NCI-H1048 (cell line): ENCODE results near the gene PAPOLA.
"Not testable (repeated sequence)": the region's sequence is repeated elsewhere in the genome, so short reads cannot be mapped to it uniquely, and the experiment has no call there.

Experiments used
- DNase-seq: peaks from one replicate; lab custom pipeline; 2025; lab: John Stamatoyannopoulos, UW

Gene PAPOLA

DNA sequence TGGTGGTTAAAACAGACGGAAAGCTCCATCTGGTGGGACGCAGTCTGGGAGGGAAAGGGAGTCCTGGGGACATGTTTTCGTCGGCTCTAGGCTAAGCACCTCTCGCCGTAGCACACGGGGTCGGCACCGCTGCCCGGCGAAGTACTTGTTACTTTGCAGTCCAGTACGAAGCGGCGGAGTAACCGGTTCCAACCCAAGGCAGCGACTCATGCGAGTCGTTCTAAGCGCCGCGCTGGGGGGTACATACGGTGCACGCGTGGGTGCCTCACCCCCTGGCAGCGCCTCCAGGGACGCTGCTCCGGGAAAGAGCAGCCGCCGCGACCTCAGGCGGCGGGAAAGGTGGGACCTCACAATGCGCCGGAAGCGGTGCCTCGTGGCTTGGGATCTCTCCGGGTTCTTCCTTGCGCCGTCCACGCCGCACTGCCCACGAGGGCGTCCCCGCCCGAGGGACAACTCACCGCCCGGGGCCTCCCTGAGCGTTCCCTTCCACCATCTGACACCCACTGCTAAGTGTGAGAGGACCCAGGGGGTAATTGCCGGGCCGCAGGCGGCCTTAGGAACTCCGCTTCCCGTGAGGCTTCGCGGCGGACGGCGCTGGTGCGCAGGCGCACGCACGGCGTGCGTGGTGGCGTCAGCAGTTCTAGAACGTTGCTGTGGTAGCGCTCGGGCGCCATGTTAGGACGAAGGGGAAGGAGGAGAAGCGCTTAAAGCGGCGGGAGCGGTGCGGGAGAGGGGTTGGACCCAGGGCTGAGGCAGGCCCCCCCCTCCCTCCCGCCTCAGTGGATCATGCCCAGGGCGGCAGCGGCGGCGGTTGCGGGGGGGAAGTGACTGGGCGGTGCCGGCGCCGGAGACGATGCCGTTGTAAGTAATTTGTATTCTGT, at the start of gene PAPOLA:
Gene PAPOLA (plus strand): TSS at position 643 of the 881 bp plus-strand sequence. CDS start 211 bp downstream, at position 854.
- peak; percentile 69 for DNase-seq

- DNase-seq = no peak
Observed at GRCh38 chr14:96452684-96453083, 49.5 kb upstream of the PAPOLA start.

GRCh38 chr14:96455588-96455987, 46.6 kb upstream of the PAPOLA start:
- no peak for DNase-seq

GRCh38 chr14:96459851-96460250, 42.3 kb upstream of the PAPOLA start:
- no peak for DNase-seq

- no peak for DNase-seq
Observed at GRCh38 chr14:96461950-96462798, 40.0 kb upstream of the PAPOLA start.

- no peak for DNase-seq
Observed at GRCh38 chr14:96464136-96464535, 38.0 kb upstream of the PAPOLA start.

DNA sequence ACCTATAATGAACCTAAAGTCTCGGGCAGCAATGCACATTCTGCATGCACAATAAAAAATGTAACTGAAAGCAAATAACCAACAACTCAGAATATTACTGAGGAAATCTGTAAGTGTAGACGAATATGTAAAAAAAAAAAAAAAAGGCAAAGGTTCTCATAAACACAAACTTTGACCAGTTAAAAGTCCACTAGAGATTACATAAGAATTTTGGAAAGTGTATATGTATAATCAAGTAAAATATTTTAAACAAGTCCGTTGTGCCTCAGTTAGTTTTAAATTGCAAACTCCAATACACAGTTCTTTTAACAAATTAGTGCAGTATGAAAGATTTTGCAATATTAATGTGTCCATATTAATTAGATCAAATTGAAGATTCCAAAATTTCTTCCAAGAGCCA, 35.3 kb upstream of the PAPOLA start:
- no peak for DNase-seq

- no peak for DNase-seq
Observed at GRCh38 chr14:96470331-96470730, 31.9 kb upstream of the PAPOLA start.

GRCh38 chr14:96470967-96471366, 31.2 kb upstream of the PAPOLA start:
- DNase-seq = not testable (repeated sequence)

DNA sequence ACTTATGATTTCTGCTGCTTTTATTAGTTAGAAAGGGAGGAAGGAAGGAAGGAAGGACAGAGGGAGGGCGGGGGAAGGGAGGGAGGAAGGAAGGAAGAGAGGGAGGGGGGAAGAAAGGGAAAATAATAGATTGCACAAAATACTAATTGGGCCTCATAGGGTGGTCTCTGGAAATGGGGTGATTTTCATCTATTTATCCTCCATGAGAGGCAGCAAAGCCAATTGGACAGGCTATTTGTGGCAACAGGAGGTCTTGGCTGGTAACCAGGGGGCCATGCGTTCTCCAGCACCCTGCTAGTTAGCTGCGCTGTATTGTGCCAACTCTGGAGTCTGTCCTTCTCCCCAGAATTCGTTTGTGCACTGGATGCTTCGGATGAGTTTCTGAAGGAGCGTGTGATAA, 24.1 kb upstream of the PAPOLA start:
- no peak for DNase-seq

DNA sequence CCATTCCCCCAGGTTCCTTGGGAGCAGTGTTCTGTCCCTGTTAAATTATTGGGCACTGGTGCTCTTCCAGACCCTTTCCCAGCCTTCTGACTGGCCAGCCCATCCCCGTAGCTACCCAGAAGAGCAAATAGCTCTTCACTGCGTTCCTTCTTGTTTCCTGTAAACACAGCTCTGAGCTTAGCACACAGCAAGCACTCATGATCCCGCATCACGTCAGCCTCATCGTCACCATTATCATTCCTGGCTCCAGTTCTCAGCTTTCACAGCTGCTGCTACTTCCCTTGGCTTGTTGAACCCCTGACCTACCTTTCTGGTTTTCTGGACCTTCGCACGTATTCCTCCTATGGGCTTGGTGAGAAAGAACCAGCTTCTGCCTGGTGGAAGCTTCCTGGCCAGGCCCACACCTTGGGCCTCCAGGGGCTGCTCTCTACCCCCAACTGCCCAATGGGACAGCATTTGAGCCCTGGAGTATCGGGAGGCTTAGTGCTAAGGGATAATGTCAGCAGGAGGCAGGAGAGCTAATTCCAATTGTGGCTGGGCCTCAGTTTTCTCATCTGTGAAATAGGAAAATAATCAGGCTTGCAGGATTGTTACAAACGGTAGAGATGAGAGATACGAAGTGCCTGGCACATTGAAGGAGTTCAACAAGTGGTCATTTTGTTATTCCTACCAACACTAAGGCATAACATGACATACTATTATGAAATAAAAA, 22.6 kb upstream of the PAPOLA start:
- DNase-seq = no peak

DNA sequence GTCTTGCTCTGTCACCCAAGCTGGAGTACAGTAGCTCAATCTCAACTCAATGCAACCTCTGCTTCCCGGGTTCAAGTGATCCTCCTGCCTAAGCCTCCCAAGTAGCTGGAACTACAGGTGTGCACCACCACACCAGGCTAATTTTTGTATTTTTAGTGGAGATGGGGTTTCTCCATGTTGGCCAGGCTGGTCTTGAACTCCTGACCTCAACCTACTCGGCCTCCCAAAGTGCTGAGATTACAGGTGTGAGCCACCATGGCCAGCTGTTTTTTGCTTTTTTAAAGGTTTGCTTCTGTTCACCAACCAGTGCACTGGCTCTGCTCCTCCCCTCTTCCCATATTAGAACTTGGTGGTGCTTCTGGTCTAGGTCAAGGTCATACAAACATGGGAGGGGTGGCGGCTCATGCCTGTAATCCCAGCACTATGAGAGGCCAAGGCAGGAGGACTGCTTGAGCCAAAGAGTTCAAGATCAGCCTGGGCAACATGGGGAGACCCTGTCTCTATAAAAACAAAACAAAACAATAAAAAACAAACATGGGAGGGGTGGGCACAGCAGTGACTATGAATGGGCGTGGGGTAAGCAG, 20.4 kb upstream of the PAPOLA start:
- DNase-seq = no peak

- no peak for DNase-seq
Observed at GRCh38 chr14:96482986-96483385, 19.2 kb upstream of the PAPOLA start.

GRCh38 chr14:96484399-96484798, 17.8 kb upstream of the PAPOLA start:
- no peak for DNase-seq

GRCh38 chr14:96486705-96487104, 15.5 kb upstream of the PAPOLA start:
- no peak for DNase-seq

- no peak for DNase-seq
Observed at GRCh38 chr14:96489327-96489726, 12.9 kb upstream of the PAPOLA start.

DNA sequence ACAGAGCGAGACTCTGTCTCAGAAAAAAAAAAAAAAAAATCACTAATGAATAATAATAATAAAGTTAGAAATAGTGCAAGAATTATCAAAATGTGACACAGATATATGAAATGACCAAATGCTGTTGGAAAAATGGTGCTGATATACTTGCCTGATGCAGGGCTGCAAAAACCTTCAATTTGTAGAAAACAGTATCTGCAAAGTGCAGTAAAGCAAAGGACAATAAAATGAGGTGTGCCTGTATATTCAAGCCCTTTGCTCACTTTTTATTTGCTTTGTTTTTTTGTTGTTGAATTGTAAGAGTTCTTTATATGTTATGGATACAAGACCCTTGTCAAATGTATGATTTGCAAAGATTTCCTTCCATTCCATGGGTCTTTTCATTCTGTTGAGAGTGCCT, 9.0 kb upstream of the PAPOLA start:
- no peak for DNase-seq

DNA sequence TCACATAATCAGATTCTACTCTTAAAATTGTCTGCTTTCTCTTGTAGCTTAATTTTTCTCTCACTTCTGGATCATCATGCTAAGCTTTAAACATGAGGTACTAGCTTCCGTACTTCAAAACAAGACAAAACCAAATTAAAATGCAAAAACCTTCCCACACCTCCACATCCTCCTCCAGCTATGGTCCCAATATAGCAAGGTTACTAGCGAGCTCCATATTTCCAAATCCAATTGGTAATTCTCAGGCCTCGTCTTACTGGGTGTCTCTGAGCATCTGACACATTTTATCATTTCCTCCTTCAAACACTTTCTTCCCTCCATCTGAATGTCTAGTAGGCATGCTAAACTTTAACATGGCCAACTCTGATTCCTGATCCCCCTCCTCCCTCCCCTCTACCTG, 7.9 kb upstream of the PAPOLA start:
- DNase-seq = no peak

- no peak for DNase-seq
Observed at GRCh38 chr14:96497087-96497486, 5.1 kb upstream of the PAPOLA start.

- no peak for DNase-seq
Observed at GRCh38 chr14:96497586-96497985, 4.6 kb upstream of the PAPOLA start.

DNA sequence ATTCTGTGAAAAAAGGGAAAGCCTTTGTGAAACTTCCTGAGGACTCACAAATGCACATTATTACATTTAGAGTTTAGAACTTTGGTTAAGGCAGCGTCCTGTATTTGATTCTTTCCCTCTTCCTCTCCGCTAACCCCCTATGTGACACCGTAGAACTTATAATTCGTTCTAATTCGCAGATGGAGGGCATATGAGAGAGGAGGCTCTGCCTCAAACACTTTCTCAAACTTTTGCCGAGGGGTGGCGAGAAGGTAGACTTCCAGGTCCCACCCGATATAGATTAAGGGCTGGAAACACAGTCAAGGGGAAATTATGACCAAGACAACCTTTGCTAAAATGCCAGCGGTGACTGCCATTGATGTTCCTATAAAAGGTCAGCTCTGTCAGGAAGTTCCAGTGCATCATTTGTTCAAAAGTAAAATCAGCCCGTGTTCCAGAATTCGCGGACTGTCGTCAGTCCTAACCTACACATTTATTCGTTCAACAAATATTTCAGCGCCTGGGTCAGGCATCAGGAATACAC, 904 bp upstream of the PAPOLA start:
- no peak for DNase-seq
